Ishikawa (cell line): Measurements from ENCODE around the gene CEACAM8.

Source experiments
- CEBPB ChIP-seq: IDR thresholded peaks from 2 replicates; pipeline ENCODE4 v1.6.1; 2012
- CREB1 ChIP-seq: IDR thresholded peaks from 2 replicates; pipeline ENCODE4 v1.6.1; 2012; ENCODE audit warnings: low read depth
- EP300 ChIP-seq: IDR thresholded peaks from 2 replicates; pipeline ENCODE4 v1.6.1; 2012; ENCODE audit warnings: borderline replicate concordance
- FOXM1 ChIP-seq: IDR thresholded peaks from 2 replicates; pipeline ENCODE4 v1.6.1; 2012; ENCODE audit warnings: low read depth, borderline replicate concordance
- NFIC ChIP-seq: IDR thresholded peaks from 2 replicates; pipeline ENCODE4 v1.6.1; 2012
- RAD21 ChIP-seq: IDR thresholded peaks from 2 replicates; pipeline ENCODE4 v1.6.1; 2012; ENCODE audit warnings: low read depth
- TAF1 ChIP-seq: IDR thresholded peaks from 2 replicates; pipeline ENCODE4 v1.6.1; 2012; ENCODE audit warnings: low read depth, mild to moderate bottlenecking
- TCF12 ChIP-seq: IDR thresholded peaks from 2 replicates; pipeline ENCODE4 v1.6.1; 2012; ENCODE audit warnings: low read depth
- TF ChIP-seq, protein P1 (sequence below): IDR thresholded peaks from 2 replicates; pipeline ENCODE4 v1.6.1; 2012; ENCODE audit warnings: low read depth, mild to moderate bottlenecking
- TF ChIP-seq, protein P2 (sequence below): IDR thresholded peaks from 2 replicates; pipeline ENCODE4 v1.6.1; 2012

DNA sequence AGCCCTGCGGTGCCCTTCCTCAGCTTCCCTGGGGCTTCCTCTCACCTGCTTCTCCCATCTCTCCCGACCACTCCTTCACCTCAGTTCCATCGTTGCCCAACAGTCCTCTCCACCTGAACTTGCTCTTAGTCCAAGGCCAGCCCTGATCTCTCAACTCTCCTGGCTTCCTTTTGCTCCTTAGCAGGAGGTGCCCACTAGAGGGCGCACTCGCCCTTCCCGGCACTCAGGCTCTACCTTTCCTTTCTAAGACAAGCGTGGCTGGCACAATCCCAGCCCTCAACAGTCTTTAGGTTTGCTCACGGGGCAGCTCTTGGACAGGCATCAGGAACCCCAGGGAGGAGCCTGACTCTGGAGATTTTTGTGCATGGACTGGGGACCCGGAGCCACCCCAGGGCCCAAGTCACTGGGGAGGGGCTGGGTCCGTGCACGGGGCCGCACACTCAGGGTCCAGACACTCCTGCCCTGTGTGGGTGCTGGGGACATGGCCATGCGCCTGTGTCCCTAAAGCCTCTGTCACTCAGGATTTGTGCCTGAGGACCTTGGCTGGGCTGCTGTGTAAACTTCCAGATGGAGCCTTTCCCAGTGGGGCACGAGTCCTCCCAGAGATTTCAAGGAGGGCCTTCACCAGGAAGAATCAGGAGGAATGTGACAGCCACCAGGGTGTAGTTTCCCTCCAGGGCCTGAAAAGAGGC is 12.1 kb upstream of the CEACAM8 start:
- TF ChIP-seq RAD21 = peak; percentile 63
- TF ChIP-seq CEBPB = no peak
- no peak for TF ChIP-seq TCF12
- TF ChIP-seq CREB1 = no peak
- TF ChIP-seq, protein P1, sequence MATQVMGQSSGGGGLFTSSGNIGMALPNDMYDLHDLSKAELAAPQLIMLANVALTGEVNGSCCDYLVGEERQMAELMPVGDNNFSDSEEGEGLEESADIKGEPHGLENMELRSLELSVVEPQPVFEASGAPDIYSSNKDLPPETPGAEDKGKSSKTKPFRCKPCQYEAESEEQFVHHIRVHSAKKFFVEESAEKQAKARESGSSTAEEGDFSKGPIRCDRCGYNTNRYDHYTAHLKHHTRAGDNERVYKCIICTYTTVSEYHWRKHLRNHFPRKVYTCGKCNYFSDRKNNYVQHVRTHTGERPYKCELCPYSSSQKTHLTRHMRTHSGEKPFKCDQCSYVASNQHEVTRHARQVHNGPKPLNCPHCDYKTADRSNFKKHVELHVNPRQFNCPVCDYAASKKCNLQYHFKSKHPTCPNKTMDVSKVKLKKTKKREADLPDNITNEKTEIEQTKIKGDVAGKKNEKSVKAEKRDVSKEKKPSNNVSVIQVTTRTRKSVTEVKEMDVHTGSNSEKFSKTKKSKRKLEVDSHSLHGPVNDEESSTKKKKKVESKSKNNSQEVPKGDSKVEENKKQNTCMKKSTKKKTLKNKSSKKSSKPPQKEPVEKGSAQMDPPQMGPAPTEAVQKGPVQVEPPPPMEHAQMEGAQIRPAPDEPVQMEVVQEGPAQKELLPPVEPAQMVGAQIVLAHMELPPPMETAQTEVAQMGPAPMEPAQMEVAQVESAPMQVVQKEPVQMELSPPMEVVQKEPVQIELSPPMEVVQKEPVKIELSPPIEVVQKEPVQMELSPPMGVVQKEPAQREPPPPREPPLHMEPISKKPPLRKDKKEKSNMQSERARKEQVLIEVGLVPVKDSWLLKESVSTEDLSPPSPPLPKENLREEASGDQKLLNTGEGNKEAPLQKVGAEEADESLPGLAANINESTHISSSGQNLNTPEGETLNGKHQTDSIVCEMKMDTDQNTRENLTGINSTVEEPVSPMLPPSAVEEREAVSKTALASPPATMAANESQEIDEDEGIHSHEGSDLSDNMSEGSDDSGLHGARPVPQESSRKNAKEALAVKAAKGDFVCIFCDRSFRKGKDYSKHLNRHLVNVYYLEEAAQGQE = no peak
- TF ChIP-seq EP300 = no peak
- TF ChIP-seq, protein P2, sequence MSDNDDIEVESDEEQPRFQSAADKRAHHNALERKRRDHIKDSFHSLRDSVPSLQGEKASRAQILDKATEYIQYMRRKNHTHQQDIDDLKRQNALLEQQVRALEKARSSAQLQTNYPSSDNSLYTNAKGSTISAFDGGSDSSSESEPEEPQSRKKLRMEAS = no peak
- TF ChIP-seq FOXM1 = no peak
- TF ChIP-seq TAF1 = no peak
- no peak for TF ChIP-seq NFIC
